ENCODE results near the gene NLGN4X.

DNA sequence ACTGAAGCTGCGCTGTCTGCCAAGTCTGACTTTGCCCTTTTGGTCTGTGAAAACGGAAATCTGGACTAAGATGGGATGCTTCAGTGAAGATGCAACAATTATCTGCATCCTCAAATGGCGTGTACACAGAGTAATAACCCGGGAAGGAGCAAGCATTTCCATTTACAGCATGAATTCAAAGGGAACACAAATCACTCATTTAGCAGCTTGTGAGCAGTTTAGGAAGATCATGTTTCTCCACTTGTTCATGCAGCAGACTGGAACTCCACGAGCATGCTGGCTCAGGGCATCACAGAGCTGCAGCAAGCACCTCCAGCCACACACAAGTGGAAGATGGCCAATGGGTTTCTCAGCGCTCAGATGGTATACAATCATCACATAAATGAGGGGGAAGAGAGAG is 175.5 kb downstream of the NLGN4X start:
- TF ChIP-seq ZBTB33 (IDR thresholded peaks at IDR 0.05; ENCODE audit: extremely low read depth, insufficient replicate concordance, low read length): no peak
- no peak for TF ChIP-seq FOSL1 (IDR thresholded peaks at IDR 0.05; ENCODE audit: low read depth)
- no peak for TF ChIP-seq RAD21 (IDR thresholded peaks at IDR 0.05; ENCODE audit: low read depth)
- TF ChIP-seq POLR2AphosphoS5 (IDR thresholded peaks at IDR 0.05; ENCODE audit: low read depth, low read length): no peak
- TF ChIP-seq CTCF (IDR thresholded peaks at IDR 0.05 in 2 of 3, conservative IDR thresholded peaks at IDR 0.05 in 1 of 3; ENCODE audit: borderline replicate concordance in 1 of 3, insufficient read depth in 1 of 3, low read depth in 2 of 3, low read length in 2 of 3): no peak

All from HCT116 (cell line).